Liver (tissue), 9 donors: ENCODE results near the gene ARHGEF2. TPM values are rescaled to one million over a fixed set of nuclear protein-coding genes. Genes with fewer than 3 reads are reported as not detected.

Experiments used
- DNase-seq: peaks from one replicate; pipeline ENCODE4 v3.0.0-alpha.2; 2017; ENCODE audit warnings: low spot score
- H3K27ac ChIP-seq, 2 donors: one replicate each; pipeline ENCODE4 v1.7.0; 2013; ENCODE audit warnings: inconsistent platforms in 2 of 2, low read length in 2 of 2, control low read depth in 1 of 2, low read depth in 1 of 2, mild to moderate bottlenecking in 1 of 2
- H3K27me3 ChIP-seq, 4 donors: one replicate each; pipeline versions ENCODE4 v1.6.1 to v1.7.0; 2013; ENCODE audit warnings: low read length in 3 of 4, inconsistent platforms in 1 of 4, mild to moderate bottlenecking in 1 of 4, moderate library complexity in 1 of 4; ENCODE audit not compliant: control insufficient read depth in 4 of 4, insufficient read depth in 4 of 4
- H3K36me3 ChIP-seq, 4 donors: one replicate each; pipeline versions ENCODE4 v1.6.1 to v1.7.0; 2013; ENCODE audit warnings: low read length in 3 of 4, mild to moderate bottlenecking in 3 of 4, low read depth in 1 of 4, moderate library complexity in 1 of 4; ENCODE audit not compliant: control insufficient read depth in 4 of 4, insufficient read depth in 3 of 4
- H3K4me1 ChIP-seq, 4 donors: one replicate each; pipeline versions ENCODE4 v1.6.1 to v1.7.0; 2013; ENCODE audit warnings: low read length in 3 of 4, mild to moderate bottlenecking in 3 of 4, moderate library complexity in 1 of 4; ENCODE audit not compliant: control insufficient read depth in 4 of 4, insufficient read depth in 4 of 4
- H3K4me3 ChIP-seq, 3 donors: one replicate each; pipeline versions ENCODE4 v1.6.1 to v1.7.0; 2013; ENCODE audit warnings: low read length in 3 of 3, control low read depth in 1 of 3, low read depth in 1 of 3, mild to moderate bottlenecking in 1 of 3
- H3K9ac ChIP-seq, 2 donors: one replicate each; pipeline ENCODE4 v1.7.0; 2013; ENCODE audit warnings: low read length in 2 of 2, mild to moderate bottlenecking in 2 of 2, moderate library complexity in 2 of 2, control low read depth in 1 of 2, low read depth in 1 of 2
- H3K9me3 ChIP-seq, 4 donors: one replicate each; pipeline versions ENCODE4 v1.6.1 to v1.7.0; 2013; ENCODE audit warnings: low read length in 3 of 4; ENCODE audit not compliant: control insufficient read depth in 4 of 4
- EGR1 ChIP-seq, 2 donors: IDR thresholded peaks; 2 replicates each; pipeline ENCODE4 v1.6.1; 2016 to 2018; ENCODE audit warnings: antibody characterized with exemption in 2 of 2, low read depth in 2 of 2
- FOXA1 ChIP-seq: IDR thresholded peaks from 2 replicates; pipeline ENCODE4 v1.6.1; 2016; ENCODE audit warnings: antibody characterized with exemption
- FOXA2 ChIP-seq: IDR thresholded peaks from 2 replicates; pipeline ENCODE4 v1.6.1; 2016; ENCODE audit warnings: antibody characterized with exemption
- GABPA ChIP-seq, 2 donors: IDR thresholded peaks in 1 of 2; conservative IDR thresholded peaks in 1 of 2; 2 replicates each; pipeline ENCODE4 v1.6.1; 2016; ENCODE audit warnings: antibody characterized with exemption in 2 of 2, mild to moderate bottlenecking in 1 of 2, moderate library complexity in 1 of 2
- HNF4A ChIP-seq, 2 donors: conservative IDR thresholded peaks; 2 replicates each; pipeline ENCODE4 v1.6.1; 2016; ENCODE audit warnings: antibody characterized with exemption in 2 of 2, mild to moderate bottlenecking in 2 of 2
- JUND ChIP-seq, 2 donors: IDR thresholded peaks; 2 replicates each; pipeline ENCODE4 v1.6.1; 2016; ENCODE audit warnings: antibody characterized with exemption in 2 of 2
- NR2F2 ChIP-seq: IDR thresholded peaks from 2 replicates; pipeline ENCODE4 v1.6.1; 2016; ENCODE audit warnings: antibody characterized with exemption
- RAD21 ChIP-seq, 2 donors: IDR thresholded peaks; 2 replicates each; pipeline ENCODE4 v1.6.1; 2016; ENCODE audit warnings: antibody characterized with exemption in 2 of 2, mild to moderate bottlenecking in 2 of 2
- REST ChIP-seq: IDR thresholded peaks from 2 replicates; pipeline ENCODE4 v1.6.1; 2016; ENCODE audit warnings: antibody characterized with exemption, mild to moderate bottlenecking
- RXRA ChIP-seq, 2 donors: IDR thresholded peaks; 2 replicates each; pipeline ENCODE4 v1.6.1; 2017 to 2018; ENCODE audit warnings: antibody characterized with exemption in 2 of 2, mild to moderate bottlenecking in 1 of 2
- SP1 ChIP-seq: IDR thresholded peaks from 2 replicates; pipeline ENCODE4 v1.6.1; 2018; ENCODE audit warnings: antibody characterized with exemption, mild to moderate bottlenecking
- TAF1 ChIP-seq: conservative IDR thresholded peaks from 2 replicates; pipeline ENCODE4 v1.6.1; 2016; ENCODE audit warnings: antibody characterized with exemption, mild to moderate bottlenecking
- YY1 ChIP-seq: IDR thresholded peaks from 2 replicates; pipeline ENCODE4 v1.6.1; 2016; ENCODE audit warnings: antibody characterized with exemption, mild to moderate bottlenecking
- ZBTB33 ChIP-seq: IDR thresholded peaks from 2 replicates; pipeline ENCODE4 v1.6.1; 2016; ENCODE audit warnings: antibody characterized with exemption
- WGBS: extraction: QIAGEN DNeasy Blood & Tissue Kit; methylation state at CpG from one replicate; pipeline ENCODE4 v1.1.7; 2013; 5-methylcytosine and 5-hydroxymethylcytosine counted together
- polyA plus RNA-seq, 2 donors: library from polyadenylated mRNA; stranded (reverse) in 1 of 2; unstranded in 1 of 2; fragments of 200-250 nt in 1 of 2; fragments of >200 nt in 1 of 2; fragmentation: Nextera tagmentation in 1 of 2; extraction: Ambion mirVana in 1 of 2; gene quantifications; one replicate each; pipeline versions ENCODE4 v1.2.1 to v1.2.3, GENCODE V29; 2013 to 2015
- total RNA-seq, 2 donors: library from RNA; depleted of rRNA; stranded (reverse); fragments of >200 nt; gene quantifications; one replicate each; pipeline ENCODE4 v1.2.3, GENCODE V29; 2014
- TF ChIP-seq, protein P1 (sequence below): IDR thresholded peaks from 2 replicates; pipeline ENCODE4 v1.6.1; 2016; ENCODE audit warnings: antibody characterized with exemption
- TF ChIP-seq, protein P2 (sequence below): fragments of 150-350 bp; IDR thresholded peaks from 2 replicates; pipeline ENCODE4 v1.5.1; 2017; ENCODE audit warnings: improper control_type of control experiment, low read depth, low read length; ENCODE audit not compliant: missing input control
- TF ChIP-seq, protein P3 (sequence below): IDR thresholded peaks from 2 replicates; pipeline ENCODE4 v1.6.1; 2016; ENCODE audit warnings: antibody characterized with exemption
- donor health status: healthy.
- donor health status: healthy.
- donor health status: healthy.
- donor health status: healthy.
- donor health status: healthy.

Gene ARHGEF2
- total and polyA plus RNA-seq, 4 donors, result 3.2 to 59.1 (median 10.3) TPM

DNA sequence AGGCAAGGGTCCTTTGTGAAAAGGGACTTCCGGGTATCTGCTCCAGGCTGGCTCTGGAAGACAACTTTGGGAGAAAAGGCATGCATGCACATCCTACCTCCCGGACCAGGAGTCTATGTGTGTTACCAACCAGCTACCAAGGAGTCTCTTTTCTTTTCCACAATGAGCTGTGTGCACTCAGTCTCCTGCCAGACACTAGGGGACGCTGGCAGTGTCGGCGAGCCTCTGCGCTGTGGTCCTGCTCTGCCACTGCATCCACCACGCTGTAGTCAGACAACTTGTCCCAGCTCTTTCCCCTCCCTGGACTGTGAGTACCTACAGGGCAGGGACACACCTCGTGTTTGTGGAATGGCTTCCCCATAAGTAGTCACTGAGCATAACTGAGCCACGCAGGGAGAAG lies 47.5 kb upstream of the ARHGEF2 start:
- TF ChIP-seq RAD21 (IDR thresholded peaks at IDR 0.05), result peak; percentile 23 to 61
- TF ChIP-seq, protein P1, sequence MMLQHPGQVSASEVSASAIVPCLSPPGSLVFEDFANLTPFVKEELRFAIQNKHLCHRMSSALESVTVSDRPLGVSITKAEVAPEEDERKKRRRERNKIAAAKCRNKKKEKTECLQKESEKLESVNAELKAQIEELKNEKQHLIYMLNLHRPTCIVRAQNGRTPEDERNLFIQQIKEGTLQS, result no peak
- TF ChIP-seq, protein P2, sequence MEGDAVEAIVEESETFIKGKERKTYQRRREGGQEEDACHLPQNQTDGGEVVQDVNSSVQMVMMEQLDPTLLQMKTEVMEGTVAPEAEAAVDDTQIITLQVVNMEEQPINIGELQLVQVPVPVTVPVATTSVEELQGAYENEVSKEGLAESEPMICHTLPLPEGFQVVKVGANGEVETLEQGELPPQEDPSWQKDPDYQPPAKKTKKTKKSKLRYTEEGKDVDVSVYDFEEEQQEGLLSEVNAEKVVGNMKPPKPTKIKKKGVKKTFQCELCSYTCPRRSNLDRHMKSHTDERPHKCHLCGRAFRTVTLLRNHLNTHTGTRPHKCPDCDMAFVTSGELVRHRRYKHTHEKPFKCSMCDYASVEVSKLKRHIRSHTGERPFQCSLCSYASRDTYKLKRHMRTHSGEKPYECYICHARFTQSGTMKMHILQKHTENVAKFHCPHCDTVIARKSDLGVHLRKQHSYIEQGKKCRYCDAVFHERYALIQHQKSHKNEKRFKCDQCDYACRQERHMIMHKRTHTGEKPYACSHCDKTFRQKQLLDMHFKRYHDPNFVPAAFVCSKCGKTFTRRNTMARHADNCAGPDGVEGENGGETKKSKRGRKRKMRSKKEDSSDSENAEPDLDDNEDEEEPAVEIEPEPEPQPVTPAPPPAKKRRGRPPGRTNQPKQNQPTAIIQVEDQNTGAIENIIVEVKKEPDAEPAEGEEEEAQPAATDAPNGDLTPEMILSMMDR, result peak; percentile 38
- no peaks in the 10 kb centered on the region for H3K36me3 ChIP-seq
- no peak overlapping the region for H3K27ac ChIP-seq
- no peaks in the 10 kb centered on the region for H3K27me3 ChIP-seq
- peaks cover 0 to 8% (median 1%) of the 10 kb centered on the region in 4 donors for H3K4me1 ChIP-seq
- DNase-seq, result peak; percentile 45
- H3K9ac ChIP-seq, result no peak overlapping the region
- 30% methylated on average over 9 of the region's 9 CpGs for WGBS
- H3K4me3 ChIP-seq, result no peak overlapping the region
- H3K9me3 ChIP-seq, result no peaks in the 10 kb centered on the region

GRCh38 chr1:156024801-156025200 lies 46.5 kb upstream of the ARHGEF2 start:
- 72% methylated on average over 5 of the region's 5 CpGs for WGBS
- peak overlapping the region in 1 of 2 donors; percentile 32 for H3K27ac ChIP-seq
- H3K9ac ChIP-seq, result no peak overlapping the region
- no peaks in the 10 kb centered on the region for H3K36me3 ChIP-seq
- TF ChIP-seq HNF4A (conservative IDR thresholded peaks at IDR 0.05), result peak; percentile 46 to 54
- TF ChIP-seq GABPA (IDR thresholded peaks at IDR 0.05 in 1 of 2, conservative IDR thresholded peaks at IDR 0.05 in 1 of 2), result no peak
- no peaks in the 10 kb centered on the region for H3K9me3 ChIP-seq
- DNase-seq, result no peak
- no peak overlapping the region for H3K4me3 ChIP-seq
- H3K27me3 ChIP-seq, result no peaks in the 10 kb centered on the region
- peaks cover 0 to 13% (median 4%) of the 10 kb centered on the region in 4 donors for H3K4me1 ChIP-seq

- Histone ChIP-seq H3K4me1 (peaks cover 0 to 20% (median 7%) of the 10 kb centered on the region in 4 donors), H3K9me3 (no peaks in the 10 kb centered on the region), H3K4me3 (no peak overlapping the region), H3K27ac (no peak overlapping the region), H3K9ac (no peak overlapping the region), H3K27me3 (no peaks in the 10 kb centered on the region), H3K36me3 (peaks cover 6 to 10% (median 9%) of the 10 kb centered on the region in 4 donors)
- WGBS, result 76% methylated on average over 2 of the region's 2 CpGs
- TF ChIP-seq JUND (IDR thresholded peaks at IDR 0.05) (no peak), HNF4A (conservative IDR thresholded peaks at IDR 0.05) (no peak), RAD21 (IDR thresholded peaks at IDR 0.05) (no peak), REST (no peak), ZBTB33 (no peak), SP1 (no peak), FOXA1 (no peak), FOXA2 (no peak), NR2F2 (no peak), RXRA (IDR thresholded peaks at IDR 0.05) (no peak), YY1 (no peak), TAF1 (no peak), EGR1 (IDR thresholded peaks at IDR 0.05; ENCODE audit: low read depth in 2 of 2) (no peak), GABPA (IDR thresholded peaks at IDR 0.05 in 1 of 2, conservative IDR thresholded peaks at IDR 0.05 in 1 of 2) (no peak)
- TF ChIP-seq, protein P2, result no peak
- TF ChIP-seq, protein P3, sequence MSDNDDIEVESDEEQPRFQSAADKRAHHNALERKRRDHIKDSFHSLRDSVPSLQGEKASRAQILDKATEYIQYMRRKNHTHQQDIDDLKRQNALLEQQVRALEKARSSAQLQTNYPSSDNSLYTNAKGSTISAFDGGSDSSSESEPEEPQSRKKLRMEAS, result no peak
- TF ChIP-seq, protein P1, result no peak
- no peak for DNase-seq
Measured at GRCh38 chr1:156021954-156022353, 43.6 kb upstream of the ARHGEF2 start.
